CD8-positive, alpha-beta memory T cell (primary cell): ENCODE measurements around the gene ZNF500. TPM values are rescaled to one million over a fixed set of nuclear protein-coding genes. Genes with fewer than 3 reads are reported as not detected.

Experiments
- CTCF ChIA-PET: fragments of 350-600 bp; sonication (Branson Sonifier 250); formaldehyde crosslinking; loops from one replicate; lab custom pipeline; 2021; ENCODE audit warnings: antibody characterized with exemption; lab: Charles Lee
- POLR2A ChIA-PET: fragments of 350-600 bp; sonication (Branson Sonifier 250); formaldehyde crosslinking; loops from one replicate; lab custom pipeline; 2021; ENCODE audit warnings: antibody characterized with exemption; lab: Charles Lee
- DNase-seq, 5 donors: peaks; one replicate each; pipeline versions ENCODE4 v3.0.0 to v3.0.0-alpha.2; 2020 to 2022; ENCODE audit warnings: mixed read lengths in 1 of 5
- H3K27ac ChIP-seq: one replicate; pipeline ENCODE4 v1.7.0; 2013; ENCODE audit warnings: low read depth, mild to moderate bottlenecking, low read length, moderate library complexity
- H3K27me3 ChIP-seq: 2 replicates; pipeline ENCODE4 v1.7.0; 2013; ENCODE audit warnings: low read length, mild to moderate bottlenecking; ENCODE audit not compliant: insufficient read depth, poor library complexity, severe bottlenecking
- H3K36me3 ChIP-seq: 2 replicates; pipeline ENCODE4 v1.7.0; 2013; ENCODE audit warnings: mild to moderate bottlenecking, low read length, moderate library complexity; ENCODE audit not compliant: insufficient read depth
- H3K4me1 ChIP-seq: 2 replicates; pipeline ENCODE4 v1.7.0; 2013; ENCODE audit warnings: mild to moderate bottlenecking, low read length, moderate library complexity; ENCODE audit not compliant: insufficient read depth
- H3K4me3 ChIP-seq: 2 replicates; pipeline ENCODE4 v1.7.0; 2013; ENCODE audit warnings: mild to moderate bottlenecking, low read length
- H3K9me3 ChIP-seq: 2 replicates; pipeline ENCODE4 v1.7.0; 2013; ENCODE audit warnings: mild to moderate bottlenecking, low read length
- H3K27ac Mint-ChIP-seq, 8 donors: one replicate each; pipeline ENCODE4 v1.8.0; 2020 to 2021; ENCODE audit warnings: mixed read lengths in 8 of 8, mild to moderate bottlenecking in 6 of 8, inconsistent platforms in 3 of 8, moderate library complexity in 3 of 8
- H3K27me3 Mint-ChIP-seq, 2 donors: one replicate each; pipeline ENCODE4 v1.8.0; 2020 to 2021; ENCODE audit warnings: mixed read lengths in 2 of 2, mild to moderate bottlenecking in 1 of 2, moderate library complexity in 1 of 2
- H3K36me3 Mint-ChIP-seq, 3 donors: one replicate each; pipeline ENCODE4 v1.8.0; 2020 to 2021; ENCODE audit warnings: mixed read lengths in 3 of 3, inconsistent platforms in 1 of 3, mild to moderate bottlenecking in 1 of 3
- H3K4me1 Mint-ChIP-seq, 3 donors: one replicate each; pipeline ENCODE4 v1.8.0; 2020 to 2021; ENCODE audit warnings: mixed read lengths in 3 of 3, inconsistent platforms in 1 of 3, mild to moderate bottlenecking in 1 of 3
- H3K4me3 Mint-ChIP-seq, 7 donors: one replicate each; pipeline ENCODE4 v1.8.0; 2020 to 2021; ENCODE audit warnings: mixed read lengths in 7 of 7, mild to moderate bottlenecking in 6 of 7, moderate library complexity in 4 of 7, inconsistent platforms in 2 of 7
- H3K9me3 Mint-ChIP-seq, 5 donors: one replicate each; pipeline ENCODE4 v1.8.0; 2020 to 2022; ENCODE audit warnings: mixed read lengths in 5 of 5, mild to moderate bottlenecking in 3 of 5, moderate library complexity in 2 of 5, inconsistent platforms in 1 of 5
- polyA plus RNA-seq: library from polyadenylated mRNA; unstranded; fragments of 300-500 nt; fragmentation: Illumina TruSeq; gene quantifications from one replicate; pipeline ENCODE4 v1.2.3, GENCODE V29; 2021
- total RNA-seq, 2 experiments: library from RNA; stranded (reverse); gene quantifications; one replicate each; pipeline ENCODE4 v1.2.3, GENCODE V29; 2021

The ZNF500 gene
- 10 to 100 TPM; 12.7 to 13.7 TPM for total RNA-seq
- 15.2 TPM for polyA plus RNA-seq

GRCh38 chr16:4766875-4767628, at the start of gene ZNF500:
TSS of gene ZNF500 (minus strand) at chr16:4767162. CDS start at chr16:4765978, 1,184 bp downstream.
- Mint-ChIP-seq H3K4me1 (peaks cover 23 to 39% (median 35%) of the 10 kb centered on the region in 3 donors), H3K4me3 (peak within 1 kb of the TSS; percentile 88 to 99 (median 91)), H3K36me3 (peaks cover 0 to 37% (median 0%) of the 10 kb centered on the region in 3 donors), H3K27ac (peak within 1 kb of the TSS; percentile 85 to 98 (median 93)), H3K27me3 (peaks cover 0 to 1% of the 10 kb centered on the region in 2 donors), H3K9me3 (no peaks in the 10 kb centered on the region)
- Histone ChIP-seq H3K27me3 (no peaks in the 10 kb centered on the region), H3K9me3 (no peaks in the 10 kb centered on the region), H3K4me1 (peaks cover 24% of the 10 kb centered on the region), H3K36me3 (peaks cover 4% of the 10 kb centered on the region), H3K4me3 (peak within 1 kb of the TSS; percentile 95), H3K27ac (peak within 1 kb of the TSS; percentile 64)
- POLR2A ChIA-PET, result interaction anchor here (1.2 to 4.1 kb wide), 2 partner anchors 33 to 35 kb away, joined by 4 to 27 read pairs; partner anchors contain the start of genes ANKS3 and DNAAF8
- DNase-seq, result peak; percentile 89 to 93 (median 93)
- CTCF ChIA-PET, result interaction anchor here (1.1 kb wide), 1 partner anchor 32 kb away, joined by 4 read pairs; the partner anchor contains the start of gene DNAAF8

GRCh38 chr16:4814542-4815173, 47.7 kb upstream of the ZNF500 start:
- no peaks in the 10 kb centered on the region for H3K9me3 Mint-ChIP-seq
- ChIA-PET CTCF (no interaction called here), POLR2A (no interaction called here)
- no peak for DNase-seq
- Histone ChIP-seq H3K36me3 (peaks cover 26% of the 10 kb centered on the region), H3K27ac (no peak overlapping the region), H3K27me3 (no peaks in the 10 kb centered on the region), H3K9me3 (no peaks in the 10 kb centered on the region), H3K4me3 (no peak overlapping the region), H3K4me1 (no peaks in the 10 kb centered on the region)
- H3K4me3 Mint-ChIP-seq, result no peak overlapping the region
- no peaks in the 10 kb centered on the region for H3K27me3 Mint-ChIP-seq
- peaks cover 5 to 77% (median 16%) of the 10 kb centered on the region in 3 donors for H3K36me3 Mint-ChIP-seq
- no peaks in the 10 kb centered on the region for H3K4me1 Mint-ChIP-seq
- peak overlapping the region in 1 of 8 donors; percentile 65 for H3K27ac Mint-ChIP-seq

DNA sequence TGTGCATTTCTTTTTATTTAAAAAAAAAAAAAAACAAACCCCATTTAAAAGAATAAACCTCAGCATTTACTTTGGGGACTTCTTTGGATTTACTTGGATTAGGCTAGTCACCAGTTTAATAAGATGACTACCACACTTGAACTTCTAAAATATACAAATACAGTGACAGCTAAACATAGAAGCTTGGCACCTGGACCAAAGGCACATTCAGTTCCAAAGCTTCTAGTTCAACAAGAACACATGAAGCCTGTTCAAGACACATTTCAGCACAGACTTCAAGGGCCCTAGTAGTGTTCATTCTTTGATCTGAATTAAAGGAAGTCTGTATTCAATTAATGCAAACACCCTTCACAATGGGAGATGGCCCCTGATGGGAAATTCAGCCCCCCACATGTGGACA, 47.1 kb upstream of the ZNF500 start:
- ChIA-PET POLR2A (no interaction called here), CTCF (no interaction called here)

GRCh38 chr16:4813251-4814003, 46.5 kb upstream of the ZNF500 start:
- peaks cover 26% of the 10 kb centered on the region for H3K36me3 ChIP-seq
- no peak overlapping the region for H3K4me3 Mint-ChIP-seq
- peak overlapping the region in 1 of 8 donors; percentile 68 for H3K27ac Mint-ChIP-seq

More for the DNA sequence above, 47.1 kb upstream of the ZNF500 start:
- Histone ChIP-seq H3K4me3 (no peak overlapping the region), H3K27ac (no peak overlapping the region), H3K27me3 (no peaks in the 10 kb centered on the region), H3K4me1 (no peaks in the 10 kb centered on the region), H3K9me3 (no peaks in the 10 kb centered on the region), H3K36me3 (peaks cover 26% of the 10 kb centered on the region)
- Mint-ChIP-seq H3K27ac (peak overlapping the region in 1 of 8 donors; percentile 40), H3K36me3 (peaks cover 5 to 73% (median 16%) of the 10 kb centered on the region in 3 donors), H3K4me1 (no peaks in the 10 kb centered on the region), H3K4me3 (no peak overlapping the region), H3K27me3 (no peaks in the 10 kb centered on the region), H3K9me3 (no peaks in the 10 kb centered on the region)
- DNase-seq, result no peak

GRCh38 chr16:4811773-4812172, 44.8 kb upstream of the ZNF500 start:
- Mint-ChIP-seq H3K27me3 (no peaks in the 10 kb centered on the region), H3K36me3 (peaks cover 5 to 72% (median 19%) of the 10 kb centered on the region in 3 donors), H3K4me1 (no peaks in the 10 kb centered on the region), H3K27ac (peak overlapping the region in 2 of 8 donors; percentile 54 to 66), H3K4me3 (no peak overlapping the region), H3K9me3 (no peaks in the 10 kb centered on the region)
- no peaks in the 10 kb centered on the region for H3K4me1 ChIP-seq
- H3K4me3 ChIP-seq, result no peak overlapping the region
- H3K36me3 ChIP-seq, result peaks cover 29% of the 10 kb centered on the region
- H3K27me3 ChIP-seq, result no peaks in the 10 kb centered on the region
- H3K27ac ChIP-seq, result no peak overlapping the region
- ChIA-PET CTCF (no interaction called here), POLR2A (no interaction called here)
- DNase-seq, result no peak
- H3K9me3 ChIP-seq, result no peaks in the 10 kb centered on the region

More at GRCh38 chr16:4813251-4814003, 46.5 kb upstream of the ZNF500 start:
- Mint-ChIP-seq H3K36me3 (peaks cover 5 to 72% (median 16%) of the 10 kb centered on the region in 3 donors), H3K9me3 (no peaks in the 10 kb centered on the region), H3K4me1 (no peaks in the 10 kb centered on the region), H3K27me3 (no peaks in the 10 kb centered on the region)
- Histone ChIP-seq H3K27ac (no peak overlapping the region), H3K9me3 (no peaks in the 10 kb centered on the region), H3K4me1 (no peaks in the 10 kb centered on the region), H3K27me3 (no peaks in the 10 kb centered on the region), H3K4me3 (no peak overlapping the region)
- POLR2A ChIA-PET, result no interaction called here
- CTCF ChIA-PET, result no interaction called here
- DNase-seq, result no peak

- Histone ChIP-seq H3K9me3 (no peaks in the 10 kb centered on the region), H3K27me3 (no peaks in the 10 kb centered on the region), H3K36me3 (peaks cover 29% of the 10 kb centered on the region), H3K4me1 (no peaks in the 10 kb centered on the region), H3K27ac (no peak overlapping the region), H3K4me3 (no peak overlapping the region)
- Mint-ChIP-seq H3K9me3 (no peaks in the 10 kb centered on the region), H3K4me1 (no peaks in the 10 kb centered on the region), H3K36me3 (peaks cover 3 to 72% (median 17%) of the 10 kb centered on the region in 3 donors), H3K27me3 (no peaks in the 10 kb centered on the region), H3K27ac (peak overlapping the region in 2 of 8 donors; percentile 58 to 78), H3K4me3 (no peak overlapping the region)
- POLR2A ChIA-PET, result no interaction called here
- DNase-seq, result no peak
- CTCF ChIA-PET, result no interaction called here
Measured at GRCh38 chr16:4811242-4811641, 44.3 kb upstream of the ZNF500 start.

- Histone ChIP-seq H3K27me3 (no peaks in the 10 kb centered on the region), H3K4me1 (peaks cover 8% of the 10 kb centered on the region), H3K36me3 (peaks cover 9% of the 10 kb centered on the region), H3K4me3 (no peak overlapping the region), H3K27ac (no peak overlapping the region), H3K9me3 (no peaks in the 10 kb centered on the region)
- H3K4me1 Mint-ChIP-seq, result peaks cover 8 to 17% (median 10%) of the 10 kb centered on the region in 3 donors
- H3K27me3 Mint-ChIP-seq, result no peaks in the 10 kb centered on the region
- no peak for DNase-seq
- ChIA-PET CTCF (interaction anchor here (1.2 kb wide), 1 partner anchor 72 kb away, joined by 4 read pairs; the partner anchor contains the start of genes ANKS3 and DNAAF8), POLR2A (interaction anchor here (0.7 to 0.8 kb wide), 2 partner anchors 46 to 141 kb away, joined by 5 to 6 read pairs; no protein-coding TSS in a partner anchor)
- H3K4me3 Mint-ChIP-seq, result peak overlapping the region in 1 of 7 donors; percentile 34
- H3K27ac Mint-ChIP-seq, result peak overlapping the region in 1 of 8 donors; percentile 17
- peaks cover 0 to 49% (median 6%) of the 10 kb centered on the region in 3 donors for H3K36me3 Mint-ChIP-seq
- H3K9me3 Mint-ChIP-seq, result no peaks in the 10 kb centered on the region
Measured at GRCh38 chr16:4806280-4806679, 39.3 kb upstream of the ZNF500 start.
